22Rv1 (cell line): ENCODE measurements around the gene IL13RA2.

Experiments
- H3K27ac ChIP-seq: fragments of 450-650 bp; 2 replicates; pipeline ENCODE4 v1.5.1; 2017
- CTCF ChIP-seq: fragments of 450-650 bp; IDR thresholded peaks from 2 replicates; pipeline ENCODE4 v1.5.1; 2017; ENCODE audit warnings: mild to moderate bottlenecking
- ZFX ChIP-seq: fragments of 450-650 bp; IDR thresholded peaks from 2 replicates; pipeline ENCODE4 v1.6.1; 2017; ENCODE audit warnings: antibody characterized with exemption, borderline replicate concordance

Gene IL13RA2

DNA sequence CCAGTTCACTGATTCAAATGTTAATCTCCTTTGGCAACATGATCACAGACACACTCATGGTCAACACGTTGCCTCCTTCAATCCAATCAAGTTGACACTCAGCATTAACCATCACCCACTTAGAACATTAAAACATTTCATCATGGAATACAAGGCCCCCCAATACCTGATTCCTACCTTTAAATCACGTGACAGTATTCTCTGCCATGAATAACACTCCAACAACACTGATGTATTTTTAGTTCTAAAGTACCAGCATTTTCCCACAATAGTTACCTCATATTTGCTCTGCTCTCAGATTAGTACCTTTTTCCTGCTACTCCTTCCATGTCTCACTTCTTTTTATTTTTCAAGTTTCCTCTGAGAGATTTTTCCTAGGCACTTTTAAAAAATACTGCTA, 19.6 kb downstream of the IL13RA2 start:
- H3K27ac ChIP-seq: no peak overlapping the region
- TF ChIP-seq CTCF: no peak
- no peak for TF ChIP-seq ZFX

DNA sequence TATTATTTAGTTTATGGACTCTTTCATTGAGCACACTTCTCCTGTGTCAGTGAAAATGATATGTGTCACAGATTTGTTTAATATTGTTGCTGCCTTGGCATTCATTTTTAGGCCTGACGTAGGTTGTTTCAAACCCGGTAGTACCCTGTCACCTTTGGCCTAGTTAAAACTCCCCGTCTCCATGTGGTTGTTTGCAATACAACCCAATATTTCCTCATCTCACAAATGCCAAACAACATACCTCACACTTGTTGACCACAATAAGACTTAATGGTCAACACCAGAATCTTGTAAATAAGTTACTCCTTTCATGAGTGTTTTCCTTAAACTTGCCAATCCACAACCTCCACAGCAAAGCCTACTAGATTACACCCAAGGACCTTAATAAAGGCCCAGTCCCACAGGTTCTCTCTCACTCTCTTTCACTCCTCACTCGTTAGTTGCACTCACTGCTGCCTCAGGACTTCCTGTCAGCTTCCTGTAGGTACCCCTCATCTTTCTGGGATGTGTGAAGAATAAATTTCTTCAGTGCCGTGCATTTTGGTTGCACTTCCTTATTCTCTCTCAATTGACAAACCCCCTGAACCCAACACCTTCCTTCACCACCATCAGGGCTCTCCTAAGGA, 31.3 kb downstream of the IL13RA2 start:
- no peak for TF ChIP-seq ZFX
- TF ChIP-seq CTCF: no peak
- H3K27ac ChIP-seq: no peak overlapping the region

DNA sequence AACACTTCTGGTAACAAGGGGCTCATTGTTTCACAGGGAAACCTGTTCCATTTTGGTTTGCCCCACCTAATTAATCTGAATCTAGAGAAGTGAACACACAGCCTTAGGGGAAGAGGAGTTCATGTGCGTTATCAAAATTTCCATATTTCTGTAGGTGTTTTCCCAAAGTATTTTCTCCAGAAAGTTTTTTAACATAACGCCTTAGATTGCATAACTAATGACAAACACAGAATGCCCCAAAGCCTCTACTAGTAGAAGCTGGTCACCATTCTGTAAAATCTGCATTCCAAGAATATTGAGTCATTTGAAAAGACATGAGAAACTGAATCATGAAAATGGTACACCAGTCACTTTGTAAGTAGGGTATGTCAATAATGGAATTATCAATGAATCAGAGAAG, 41.1 kb downstream of the IL13RA2 start:
- TF ChIP-seq ZFX (no peak), CTCF (no peak)
- H3K27ac ChIP-seq: no peak overlapping the region

GRCh38 chrX:114973013-114973412, 44.4 kb downstream of the IL13RA2 start:
- no peak overlapping the region for H3K27ac ChIP-seq
- TF ChIP-seq ZFX: no peak
- no peak for TF ChIP-seq CTCF

DNA sequence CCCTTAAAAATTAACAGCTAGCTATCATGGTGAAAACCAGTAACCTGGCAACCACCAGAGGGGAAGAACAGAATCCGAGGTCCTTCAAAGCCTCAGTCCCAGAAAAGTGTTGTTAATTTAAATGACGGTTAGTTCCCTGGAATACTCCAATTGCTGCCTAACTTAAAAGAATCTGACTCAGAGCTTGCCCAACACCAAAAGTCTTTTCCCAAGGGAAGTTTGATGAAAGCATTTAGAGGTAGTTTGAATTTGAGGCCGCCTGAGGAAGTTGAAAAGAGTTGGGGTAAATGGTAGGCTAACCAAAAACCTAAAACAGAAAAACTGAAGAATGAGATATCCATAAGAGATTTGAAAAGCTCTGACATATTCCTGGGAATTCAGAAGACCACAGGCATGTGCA, 46.6 kb downstream of the IL13RA2 start:
- H3K27ac ChIP-seq: no peak overlapping the region
- TF ChIP-seq ZFX (no peak), CTCF (no peak)

- no peak for TF ChIP-seq ZFX
- no peak for TF ChIP-seq CTCF
- H3K27ac ChIP-seq: no peak overlapping the region
Observed at GRCh38 chrX:114964374-114964773, 53.0 kb downstream of the IL13RA2 start.

GRCh38 chrX:114962209-114962608, 55.2 kb downstream of the IL13RA2 start:
- no peak for TF ChIP-seq CTCF
- TF ChIP-seq ZFX: no peak

More at GRCh38 chrX:114962209-114962608, 55.2 kb downstream of the IL13RA2 start:
- H3K27ac ChIP-seq: no peak overlapping the region
